PFSK-1 (cell line): Measurements from ENCODE around the gene KCNIP1.

Experiments used
- FOXP2 ChIP-seq: optimal IDR thresholded peaks from 2 replicates; pipeline ENCODE3; 2011; ENCODE audit warnings: borderline replicate concordance, control low read depth, inconsistent platforms; ENCODE audit not compliant: insufficient read depth; ENCODE audit errors: extremely low read length, extremely low read depth
- POLR2AphosphoS5 ChIP-seq: IDR thresholded peaks from 2 replicates; pipeline ENCODE4 v1.6.1; 2012; ENCODE audit warnings: low read depth, mild to moderate bottlenecking, control low read depth, low read length, moderate library complexity
- SIN3A ChIP-seq: IDR thresholded peaks from 2 replicates; pipeline ENCODE4 v1.6.1; 2012; ENCODE audit warnings: mild to moderate bottlenecking, low read length, moderate library complexity, borderline replicate concordance; ENCODE audit not compliant: insufficient read depth
- TAF1 ChIP-seq: IDR thresholded peaks from 2 replicates; pipeline ENCODE4 v1.6.1; 2012; ENCODE audit warnings: low read length, control low read depth, borderline replicate concordance; ENCODE audit not compliant: insufficient read depth
- TF ChIP-seq, protein P1 (sequence below), 2 experiments: IDR thresholded peaks; 2 replicates each; pipeline versions ENCODE4 v1.6.1 to v1.8.0; 2011 to 2012; ENCODE audit warnings: low read depth in 2 of 2, low read length in 2 of 2, control low read depth in 1 of 2, inconsistent platforms in 1 of 2, mild to moderate bottlenecking in 1 of 2, moderate library complexity in 1 of 2; ENCODE audit not compliant: insufficient read depth in 1 of 2

DNA sequence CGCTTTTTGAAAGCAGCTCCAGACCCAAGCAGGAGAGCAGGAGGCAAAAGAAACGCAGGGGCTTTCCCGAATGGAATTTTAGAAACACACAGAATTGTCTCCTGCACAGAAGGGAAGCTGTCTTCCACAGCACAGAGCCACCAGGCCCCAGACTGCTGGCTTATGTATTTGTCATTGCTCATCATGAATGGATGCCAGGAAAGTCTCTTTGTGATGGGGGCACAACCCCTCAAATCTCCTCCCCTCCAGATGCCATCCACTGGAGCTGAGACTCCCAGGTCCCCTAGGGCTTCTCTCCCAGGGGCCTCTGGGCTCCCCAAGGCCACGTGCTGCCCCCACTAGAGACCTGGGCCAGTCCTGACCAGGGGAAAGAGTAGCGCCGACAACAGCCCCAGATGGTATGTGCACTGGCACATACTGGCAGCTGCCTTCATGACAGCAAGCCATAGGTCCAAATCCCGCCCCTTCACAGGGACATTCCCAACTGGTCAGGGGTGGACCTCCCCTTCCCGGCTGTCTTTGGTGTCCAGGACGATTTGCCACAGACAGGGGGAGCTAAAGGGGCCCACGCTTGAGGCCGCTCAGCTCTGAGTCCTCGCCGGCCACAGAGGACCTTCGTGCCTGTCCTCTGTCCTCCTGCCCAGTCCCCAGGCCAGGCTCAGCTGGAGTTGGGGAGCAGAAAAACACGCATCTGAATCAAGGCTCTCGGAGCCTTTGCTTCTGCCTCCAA lies 127.8 kb downstream of the KCNIP1 start:
- no peak for TF ChIP-seq POLR2AphosphoS5
- no peak for TF ChIP-seq TAF1
- TF ChIP-seq SIN3A, result no peak
- TF ChIP-seq, protein P1, sequence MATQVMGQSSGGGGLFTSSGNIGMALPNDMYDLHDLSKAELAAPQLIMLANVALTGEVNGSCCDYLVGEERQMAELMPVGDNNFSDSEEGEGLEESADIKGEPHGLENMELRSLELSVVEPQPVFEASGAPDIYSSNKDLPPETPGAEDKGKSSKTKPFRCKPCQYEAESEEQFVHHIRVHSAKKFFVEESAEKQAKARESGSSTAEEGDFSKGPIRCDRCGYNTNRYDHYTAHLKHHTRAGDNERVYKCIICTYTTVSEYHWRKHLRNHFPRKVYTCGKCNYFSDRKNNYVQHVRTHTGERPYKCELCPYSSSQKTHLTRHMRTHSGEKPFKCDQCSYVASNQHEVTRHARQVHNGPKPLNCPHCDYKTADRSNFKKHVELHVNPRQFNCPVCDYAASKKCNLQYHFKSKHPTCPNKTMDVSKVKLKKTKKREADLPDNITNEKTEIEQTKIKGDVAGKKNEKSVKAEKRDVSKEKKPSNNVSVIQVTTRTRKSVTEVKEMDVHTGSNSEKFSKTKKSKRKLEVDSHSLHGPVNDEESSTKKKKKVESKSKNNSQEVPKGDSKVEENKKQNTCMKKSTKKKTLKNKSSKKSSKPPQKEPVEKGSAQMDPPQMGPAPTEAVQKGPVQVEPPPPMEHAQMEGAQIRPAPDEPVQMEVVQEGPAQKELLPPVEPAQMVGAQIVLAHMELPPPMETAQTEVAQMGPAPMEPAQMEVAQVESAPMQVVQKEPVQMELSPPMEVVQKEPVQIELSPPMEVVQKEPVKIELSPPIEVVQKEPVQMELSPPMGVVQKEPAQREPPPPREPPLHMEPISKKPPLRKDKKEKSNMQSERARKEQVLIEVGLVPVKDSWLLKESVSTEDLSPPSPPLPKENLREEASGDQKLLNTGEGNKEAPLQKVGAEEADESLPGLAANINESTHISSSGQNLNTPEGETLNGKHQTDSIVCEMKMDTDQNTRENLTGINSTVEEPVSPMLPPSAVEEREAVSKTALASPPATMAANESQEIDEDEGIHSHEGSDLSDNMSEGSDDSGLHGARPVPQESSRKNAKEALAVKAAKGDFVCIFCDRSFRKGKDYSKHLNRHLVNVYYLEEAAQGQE (IDR thresholded peaks at IDR 0.05; ENCODE audit: insufficient read depth in 1 of 2, low read depth in 2 of 2, low read length in 2 of 2), result no peak
- TF ChIP-seq FOXP2, result no peak
